ENCODE measurements around the gene SOWAHA. TPM values are rescaled to one million over a fixed set of nuclear protein-coding genes. Genes with fewer than 3 reads are reported as not detected.

SOWAHA gene
- total and polyA plus RNA-seq, 11 donors, result 0.03 to 0.50 (median 0.24) TPM; not detected in 6

- no peaks in the 10 kb centered on the region for H3K9me3 ChIP-seq
- TF ChIP-seq POLR2A (IDR thresholded peaks at IDR 0.05), result no peak
- TF ChIP-seq CTCF (IDR thresholded peaks at IDR 0.05), result no peak
- intact Hi-C loops (cut with DNase I), result no loop called here
- no peaks in the 10 kb centered on the region for H3K36me3 ChIP-seq
- H3K4me1 ChIP-seq, result peaks cover 0 to 7% (median 0%) of the 10 kb centered on the region in 12 donors
- H3K27ac ChIP-seq, result no peak overlapping the region
- no peaks in the 10 kb centered on the region for H3K27me3 ChIP-seq
- WGBS, 4 donors, result 83 to 93% (median 85%) methylated on average over 8 of the region's 8 CpGs
- ATAC-seq (no peak), DNase-seq (no peak)
- H3K4me3 ChIP-seq, result no peak overlapping the region
Measured at GRCh38 chr5:132788990-132789886, 23.9 kb upstream of the SOWAHA start.

GRCh38 chr5:132790201-132790865, 22.8 kb upstream of the SOWAHA start:
- intact Hi-C loops (cut with DNase I), result no loop called here

GRCh38 chr5:132791026-132791425, 22.1 kb upstream of the SOWAHA start:
- intact Hi-C loops (cut with DNase I), result no loop called here
- WGBS, 4 donors, result 93 to 98% (median 95%) methylated on average over 3 of the region's 3 CpGs
- no peaks in the 10 kb centered on the region for H3K36me3 ChIP-seq
- H3K4me1 ChIP-seq, result peaks cover 0 to 7% (median 0%) of the 10 kb centered on the region in 12 donors
- no peak overlapping the region for H3K27ac ChIP-seq
- TF ChIP-seq POLR2A (IDR thresholded peaks at IDR 0.05), result no peak
- no peak for TF ChIP-seq CTCF (IDR thresholded peaks at IDR 0.05)
- H3K9me3 ChIP-seq, result no peaks in the 10 kb centered on the region
- DNase-seq (no peak), ATAC-seq (no peak)
- H3K4me3 ChIP-seq, result no peak overlapping the region
- no peaks in the 10 kb centered on the region for H3K27me3 ChIP-seq

More at GRCh38 chr5:132790201-132790865, 22.8 kb upstream of the SOWAHA start:
- Histone ChIP-seq H3K4me1 (peaks cover 0 to 7% (median 0%) of the 10 kb centered on the region in 12 donors), H3K27ac (no peak overlapping the region), H3K36me3 (no peaks in the 10 kb centered on the region), H3K4me3 (no peak overlapping the region), H3K27me3 (no peaks in the 10 kb centered on the region), H3K9me3 (no peaks in the 10 kb centered on the region)
- ATAC-seq, result peak in 1 of 4 donors; percentile 24
- TF ChIP-seq POLR2A (IDR thresholded peaks at IDR 0.05) (no peak), CTCF (IDR thresholded peaks at IDR 0.05) (no peak)
- no peak for DNase-seq
- WGBS, 4 donors, result 35 to 56% (median 46%) methylated on average over 2 of the region's 2 CpGs

- ATAC-seq, result peak in 1 of 4 donors; percentile 38
- no peak overlapping the region for H3K27ac ChIP-seq
- TF ChIP-seq POLR2A (IDR thresholded peaks at IDR 0.05), result no peak
- no peak for TF ChIP-seq CTCF (IDR thresholded peaks at IDR 0.05)
- peaks cover 0 to 13% (median 0%) of the 10 kb centered on the region in 9 donors for H3K27me3 ChIP-seq
- 28 to 61% (median 43%) methylated on average over 2 of the region's 2 CpGs for WGBS, 4 donors
- DNase-seq, result no peak
- no peaks in the 10 kb centered on the region for H3K36me3 ChIP-seq
- H3K4me3 ChIP-seq, result no peak overlapping the region
- no peaks in the 10 kb centered on the region for H3K9me3 ChIP-seq
- H3K4me1 ChIP-seq, result peaks cover 0 to 5% (median 0%) of the 10 kb centered on the region in 12 donors
- intact Hi-C loops (cut with DNase I), result no loop called here
Measured at GRCh38 chr5:132797651-132798050, 15.5 kb upstream of the SOWAHA start.

Measured in heart left ventricle (tissue), 16 donors.